Kidney (tissue), 14 donors: ENCODE data around the gene MEPCE. TPM values are rescaled to one million over a fixed set of nuclear protein-coding genes. Genes with fewer than 3 reads are reported as not detected.

Experiments
- DNase-seq, 5 donors: peaks; one replicate each; pipeline ENCODE4 v3.0.0-alpha.2; 2013 to 2020
- FAIRE-seq: peaks from 2 replicates; lab custom pipeline; 2012; peaks lifted over from hg19 to GRCh38; lab: Jason Lieb, UNC
- H3K27ac ChIP-seq, 2 donors: one replicate each; pipeline ENCODE4 v1.7.0; 2013; ENCODE audit warnings: low read depth in 2 of 2, low read length in 2 of 2, inconsistent platforms in 1 of 2
- H3K27me3 ChIP-seq: one replicate; pipeline ENCODE4 v1.7.1; 2013; ENCODE audit warnings: low read length, inconsistent platforms; ENCODE audit not compliant: control insufficient read depth, insufficient read depth
- H3K36me3 ChIP-seq, 3 donors: one replicate each; pipeline versions ENCODE4 v1.7.0 to v1.7.1; 2013; ENCODE audit warnings: low read length in 3 of 3, control low read depth in 1 of 3, inconsistent platforms in 1 of 3; ENCODE audit not compliant: insufficient read depth in 3 of 3, control insufficient read depth in 2 of 3
- H3K4me1 ChIP-seq, 3 donors: one replicate each; pipeline versions ENCODE4 v1.7.0 to v1.7.1; 2013; ENCODE audit warnings: low read length in 3 of 3, inconsistent platforms in 1 of 3, low read depth in 1 of 3; ENCODE audit not compliant: control insufficient read depth in 2 of 3, insufficient read depth in 2 of 3
- H3K4me3 ChIP-seq, 3 donors: one replicate each; pipeline versions ENCODE4 v1.7.0 to v1.8.1; 2013; ENCODE audit warnings: low read length in 3 of 3, control low read depth in 1 of 3, inconsistent platforms in 1 of 3
- H3K9ac ChIP-seq, 3 donors: one replicate each; pipeline versions ENCODE4 v1.7.0 to v1.7.1; 2013; ENCODE audit warnings: low read length in 3 of 3, control low read depth in 1 of 3, inconsistent platforms in 1 of 3
- H3K9me3 ChIP-seq, 3 donors: one replicate each; pipeline versions ENCODE4 v1.7.0 to v1.7.1; 2013; ENCODE audit warnings: low read length in 3 of 3, control low read depth in 1 of 3, inconsistent platforms in 1 of 3; ENCODE audit not compliant: control insufficient read depth in 2 of 3, insufficient read depth in 1 of 3
- intact Hi-C: fragments of 100-400 bp; cut with DNase I; formaldehyde crosslinking; loops from one replicate; pipeline ENCODE4 v1.11.1; 2022
- polyA plus RNA-seq: library from polyadenylated mRNA; stranded (reverse); fragments of 350-450 nt; fragmentation: Illumina TruSeq; extraction: RNeasy Lipid Tissue Mini Kit (QIAGEN cat#74804); gene quantifications from one replicate; pipeline ENCODE4 v1.2.3, GENCODE V29; 2014; ENCODE audit warnings: low read depth, low replicate concordance; ENCODE audit not compliant: insufficient read depth
- total RNA-seq: library from RNA; stranded (reverse); fragmentation: NEBNext Ultra II Directional; extraction: Animal tissue kit (Norgen Biotek cat#: 25700); gene quantifications from one replicate; pipeline ENCODE4 v1.2.1, GENCODE V29; 2021
- TF ChIP-seq, protein P1 (sequence below): IDR thresholded peaks from 3 replicates; pipeline ENCODE4 v1.5.1; 2012; ENCODE audit warnings: mild to moderate bottlenecking, moderate library complexity, borderline replicate concordance; ENCODE audit not compliant: insufficient read depth; ENCODE audit errors: extremely low read depth
- donor health status: control.
- donor health status: control.
- donor health status: control.
- donor health status: control.
- donor health status: control.
- donor health status: DM: yes; HTN: yes; CAD: no.
- donor health status: Normal renal cell carcinoma (clear cell type).

MEPCE gene
- total and polyA plus RNA-seq, 2 donors from 2014 or later, result 33.4 to 47.2 TPM

DNA sequence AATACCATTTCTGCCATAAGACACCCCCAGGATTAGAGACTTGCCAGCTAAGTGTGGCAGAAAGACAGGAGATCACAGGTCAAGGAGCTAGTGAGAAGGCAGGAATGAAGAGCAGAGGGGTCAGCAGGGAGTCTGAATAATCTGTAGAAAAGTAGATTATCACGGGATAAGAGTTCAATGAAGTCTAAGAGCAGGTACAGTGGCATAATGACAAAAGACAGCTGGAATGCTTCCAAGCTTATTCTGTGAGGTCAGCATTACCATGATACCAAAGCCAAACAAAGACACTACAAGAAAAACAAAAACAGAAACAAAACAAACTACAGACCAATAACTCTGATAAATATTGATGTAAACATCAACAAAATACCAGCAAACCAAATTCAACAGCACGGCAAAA lies 35.6 kb upstream of the MEPCE start:
- FAIRE-seq, result no peak
- intact Hi-C loops, result no loop called here

DNA sequence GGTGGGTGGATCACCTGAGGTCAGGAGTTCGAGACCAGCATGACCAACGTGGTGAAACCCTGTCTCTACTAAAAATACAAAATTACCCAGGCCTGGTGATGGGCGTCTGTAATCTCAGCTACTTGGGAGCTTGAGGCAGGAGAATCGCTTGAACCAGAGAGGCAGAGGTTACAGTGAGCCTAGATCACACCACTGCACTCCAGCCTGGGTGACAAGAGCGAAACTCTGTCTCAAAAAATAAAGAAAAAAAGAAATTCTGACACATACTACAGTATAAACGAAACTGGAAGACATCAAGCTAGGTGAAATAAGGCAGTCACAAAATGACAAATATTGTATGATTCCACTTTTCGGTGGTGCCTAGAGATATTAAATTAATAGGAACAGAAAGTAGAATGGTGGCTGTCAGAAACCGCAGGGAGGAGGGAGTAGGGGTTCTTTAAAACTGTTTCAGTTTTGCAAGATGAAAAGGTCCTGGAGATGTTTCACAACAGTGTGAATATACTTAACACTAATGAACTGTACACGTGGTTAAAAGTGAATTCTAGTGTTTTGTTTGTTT lies 33.1 kb upstream of the MEPCE start:
- no peak for FAIRE-seq
- intact Hi-C loops, result no loop called here
- DNase-seq, result no peak
- H3K4me3 ChIP-seq, result no peak overlapping the region
- TF ChIP-seq, protein P1, sequence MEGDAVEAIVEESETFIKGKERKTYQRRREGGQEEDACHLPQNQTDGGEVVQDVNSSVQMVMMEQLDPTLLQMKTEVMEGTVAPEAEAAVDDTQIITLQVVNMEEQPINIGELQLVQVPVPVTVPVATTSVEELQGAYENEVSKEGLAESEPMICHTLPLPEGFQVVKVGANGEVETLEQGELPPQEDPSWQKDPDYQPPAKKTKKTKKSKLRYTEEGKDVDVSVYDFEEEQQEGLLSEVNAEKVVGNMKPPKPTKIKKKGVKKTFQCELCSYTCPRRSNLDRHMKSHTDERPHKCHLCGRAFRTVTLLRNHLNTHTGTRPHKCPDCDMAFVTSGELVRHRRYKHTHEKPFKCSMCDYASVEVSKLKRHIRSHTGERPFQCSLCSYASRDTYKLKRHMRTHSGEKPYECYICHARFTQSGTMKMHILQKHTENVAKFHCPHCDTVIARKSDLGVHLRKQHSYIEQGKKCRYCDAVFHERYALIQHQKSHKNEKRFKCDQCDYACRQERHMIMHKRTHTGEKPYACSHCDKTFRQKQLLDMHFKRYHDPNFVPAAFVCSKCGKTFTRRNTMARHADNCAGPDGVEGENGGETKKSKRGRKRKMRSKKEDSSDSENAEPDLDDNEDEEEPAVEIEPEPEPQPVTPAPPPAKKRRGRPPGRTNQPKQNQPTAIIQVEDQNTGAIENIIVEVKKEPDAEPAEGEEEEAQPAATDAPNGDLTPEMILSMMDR, result no peak
- H3K27ac ChIP-seq, result no peak overlapping the region
- H3K9me3 ChIP-seq, result no peaks in the 10 kb centered on the region
- peaks cover 0 to 2% (median 0%) of the 10 kb centered on the region in 3 donors for H3K4me1 ChIP-seq
- no peaks in the 10 kb centered on the region for H3K36me3 ChIP-seq
- H3K9ac ChIP-seq, result no peak overlapping the region
- H3K27me3 ChIP-seq, result no peaks in the 10 kb centered on the region

More for the DNA sequence above, 35.6 kb upstream of the MEPCE start:
- Histone ChIP-seq H3K9me3 (no peaks in the 10 kb centered on the region), H3K4me1 (peaks cover 0 to 2% (median 0%) of the 10 kb centered on the region in 3 donors), H3K36me3 (no peaks in the 10 kb centered on the region), H3K27ac (no peak overlapping the region), H3K9ac (no peak overlapping the region), H3K27me3 (no peaks in the 10 kb centered on the region), H3K4me3 (no peak overlapping the region)
- DNase-seq, result no peak
- TF ChIP-seq, protein P1, result no peak

DNA sequence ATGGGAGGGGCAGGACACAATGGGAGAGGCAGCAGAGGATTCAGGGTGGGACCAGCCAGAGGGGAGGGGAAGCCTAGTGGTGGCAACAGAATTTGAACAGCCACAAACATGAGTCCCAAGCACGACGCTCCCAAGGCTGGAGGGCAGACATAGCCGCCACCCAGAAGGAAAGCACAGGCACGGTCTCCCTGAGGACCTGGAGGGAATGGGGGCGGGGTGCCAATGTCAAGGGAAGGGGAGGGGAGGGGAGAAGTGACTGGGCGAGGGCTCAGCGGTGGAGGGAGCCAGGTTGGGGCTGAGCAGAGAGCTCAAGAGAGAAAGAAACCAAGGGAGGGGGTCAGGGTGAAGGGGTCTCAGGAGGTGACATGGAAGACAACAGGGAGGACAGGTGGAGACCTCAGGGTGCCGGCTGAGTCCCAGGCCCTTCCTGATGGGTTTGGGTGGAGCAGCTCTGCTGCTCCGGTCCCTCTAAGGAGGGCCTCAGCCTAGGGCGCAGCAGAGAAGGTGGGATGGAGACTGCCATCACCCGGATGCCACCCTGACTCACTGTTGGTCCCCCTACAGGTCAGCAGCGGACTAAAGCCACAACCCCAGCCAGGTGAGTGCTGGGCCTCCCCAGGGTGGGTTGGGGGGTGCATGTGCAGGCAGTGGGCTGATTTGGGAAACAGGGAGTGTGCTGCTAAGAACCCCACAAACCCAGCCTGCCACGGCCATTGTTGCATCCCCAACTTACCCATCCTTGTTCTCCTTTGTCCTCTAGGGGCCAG lies 32.1 kb upstream of the MEPCE start:
- no peaks in the 10 kb centered on the region for H3K36me3 ChIP-seq
- TF ChIP-seq, protein P1, result no peak
- H3K27me3 ChIP-seq, result no peaks in the 10 kb centered on the region
- H3K4me1 ChIP-seq, result no peaks in the 10 kb centered on the region
- no peaks in the 10 kb centered on the region for H3K9me3 ChIP-seq
- intact Hi-C loops, result no loop called here
- no peak for DNase-seq
- H3K9ac ChIP-seq, result no peak overlapping the region
- no peak overlapping the region for H3K4me3 ChIP-seq
- FAIRE-seq, result no peak
- no peak overlapping the region for H3K27ac ChIP-seq
